Measurements from ENCODE around the gene TMEM233.

- no peak for TF ChIP-seq POLR2AphosphoS5 (IDR thresholded peaks at IDR 0.05; ENCODE audit: control insufficient read depth, insufficient read depth, low read depth, low read length)
- no peak for TF ChIP-seq AFF4 (CRISPR knock-in tag; IDR thresholded peaks at IDR 0.05)
- TF ChIP-seq POLR2A (conservative IDR thresholded peaks at IDR 0.05): no peak
These were observed 80.1 kb downstream of the TMEM233 start for GRCh38 chr12:119673634-119674033.

All from K562 (cell line).